Glomerular visceral epithelial cell (primary cell): Measurements from ENCODE around the gene RRM1.
A peak's percentile ranks its signal among the peaks of the same experiment; 100 is the strongest.
"Not testable (repeated sequence)": the region's sequence is repeated elsewhere in the genome, so short reads cannot be mapped to it uniquely, and the experiment has no call there.

Experiments used
- DNase-seq: peaks from one replicate; pipeline ENCODE4 v3.0.0-alpha.2; 2016; ENCODE audit errors: extremely low spot score

The RRM1 gene

DNA sequence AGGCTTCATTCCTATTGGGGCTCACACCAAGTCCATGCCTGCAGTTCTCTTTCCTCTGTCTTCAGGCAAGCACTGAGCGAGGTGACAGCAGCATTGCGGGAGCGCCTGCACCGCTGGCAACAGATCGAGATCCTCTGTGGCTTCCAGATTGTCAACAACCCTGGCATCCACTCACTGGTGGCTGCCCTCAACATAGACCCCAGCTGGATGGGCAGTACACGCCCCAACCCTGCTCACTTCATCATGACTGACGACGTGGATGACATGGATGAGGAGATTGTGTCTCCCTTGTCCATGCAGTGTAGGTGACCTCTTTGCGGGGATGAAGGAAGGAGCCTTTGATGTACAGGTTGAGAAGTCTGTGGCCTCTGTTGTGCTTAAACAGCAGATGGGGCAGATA, 11.4 kb upstream of the RRM1 start:
- no peak for DNase-seq

- DNase-seq, result no peak
These were observed 10.0 kb upstream of the RRM1 start for GRCh38 chr11:4084406-4085125.

DNA sequence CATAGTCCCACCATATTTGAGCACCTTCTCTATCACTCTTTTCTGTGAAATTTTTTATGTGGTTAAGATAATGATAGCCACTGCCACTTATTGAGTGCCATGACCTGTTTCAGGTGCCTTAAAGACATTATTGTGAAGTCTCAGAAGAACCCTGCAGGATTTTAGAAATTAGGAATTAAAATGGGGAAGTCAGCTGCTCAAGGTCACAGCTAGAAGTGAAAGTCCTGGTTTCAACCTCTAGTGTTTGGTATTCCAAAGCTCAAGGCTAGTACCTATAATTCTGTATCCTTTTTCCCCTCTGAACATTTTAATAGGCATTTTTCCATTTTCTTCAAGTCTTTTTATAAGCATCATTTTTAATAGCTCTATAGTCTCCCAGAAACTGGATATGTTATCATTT, 9.0 kb upstream of the RRM1 start:
- DNase-seq, result no peak

GRCh38 chr11:4086575-4087353, 7.8 kb upstream of the RRM1 start:
- no peak for DNase-seq

- DNase-seq, result no peak
These were observed 7.0 kb upstream of the RRM1 start for GRCh38 chr11:4087551-4087950.

DNA sequence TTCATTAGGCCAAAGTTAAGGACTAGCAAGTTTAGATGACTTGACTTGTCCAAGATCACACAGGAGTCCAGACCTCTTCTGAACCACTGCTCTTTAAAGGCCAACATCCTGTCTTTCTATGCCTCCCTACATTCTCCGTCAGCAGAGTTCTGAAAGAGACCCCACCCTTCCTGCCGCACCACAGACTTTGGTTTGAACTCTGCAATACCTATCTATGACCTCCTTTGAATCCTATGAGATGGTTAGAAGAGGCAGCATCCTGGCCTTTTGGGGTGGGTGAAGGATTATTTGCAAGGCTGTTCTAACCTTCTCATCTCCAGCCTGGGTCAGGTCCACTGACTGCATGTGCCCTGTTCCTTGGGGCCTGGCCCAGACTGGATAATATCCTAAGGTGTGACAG, 4.3 kb upstream of the RRM1 start:
- DNase-seq, result no peak

DNA sequence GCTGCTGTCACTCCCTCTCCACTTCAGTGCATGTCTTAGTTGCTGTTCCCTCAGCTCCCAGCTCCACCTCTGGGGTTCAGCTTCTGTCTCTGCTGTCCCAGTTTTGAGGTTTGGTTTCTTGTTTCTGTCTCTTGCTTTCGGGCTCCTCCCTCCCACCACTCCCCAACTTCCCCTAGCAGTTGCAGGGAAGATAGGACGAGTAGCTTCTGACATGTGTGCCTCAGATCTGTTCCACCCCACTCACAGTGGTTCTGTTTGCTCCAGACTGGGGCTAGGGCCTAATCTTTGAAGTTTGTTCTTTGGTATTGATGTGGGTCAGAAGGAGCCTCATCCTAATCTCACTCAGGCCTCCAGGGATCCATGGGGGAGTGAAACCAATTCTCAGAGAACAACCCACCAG, 2.6 kb upstream of the RRM1 start:
- DNase-seq, result no peak

- DNase-seq, result no peak
These were observed 866 bp upstream of the RRM1 start for GRCh38 chr11:4093519-4094347.

GRCh38 chr11:4095509-4096230, 1.1 kb downstream of the RRM1 start:
- peak; percentile 49 for DNase-seq

- no peak for DNase-seq
These were observed 3.5 kb downstream of the RRM1 start for GRCh38 chr11:4098026-4098621.

- DNase-seq, result no peak
These were observed 8.1 kb downstream of the RRM1 start for GRCh38 chr11:4102711-4103110.

- DNase-seq, result no peak
These were observed 8.7 kb downstream of the RRM1 start for GRCh38 chr11:4103269-4103668.

- no peak for DNase-seq
These were observed 11.3 kb downstream of the RRM1 start for GRCh38 chr11:4105916-4106315.

GRCh38 chr11:4111834-4112233, 17.2 kb downstream of the RRM1 start:
- DNase-seq, result no peak

DNA sequence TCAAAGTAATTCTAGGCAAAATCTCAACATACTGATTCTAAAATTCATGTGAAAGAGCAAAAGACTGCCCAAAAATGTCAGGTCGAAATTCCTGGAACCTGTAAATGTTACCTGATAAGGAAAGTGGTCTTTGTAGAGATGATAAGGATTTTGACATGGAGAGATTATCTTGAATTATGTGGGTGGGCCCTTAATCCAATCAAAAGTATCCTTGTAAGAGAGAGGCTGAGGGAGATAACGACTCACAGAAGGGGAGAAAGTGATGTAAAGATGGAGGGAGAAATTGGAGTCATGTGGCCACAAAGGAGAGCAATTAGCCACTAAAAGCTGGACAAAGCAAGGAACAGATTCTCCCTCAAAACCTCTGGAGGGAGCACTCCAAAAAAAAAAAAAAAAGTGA, 20.5 kb downstream of the RRM1 start:
- no peak for DNase-seq

GRCh38 chr11:4118107-4118506, 23.5 kb downstream of the RRM1 start:
- peak; percentile 7 for DNase-seq

- no peak for DNase-seq
These were observed 28.6 kb downstream of the RRM1 start for GRCh38 chr11:4123218-4123617.

DNA sequence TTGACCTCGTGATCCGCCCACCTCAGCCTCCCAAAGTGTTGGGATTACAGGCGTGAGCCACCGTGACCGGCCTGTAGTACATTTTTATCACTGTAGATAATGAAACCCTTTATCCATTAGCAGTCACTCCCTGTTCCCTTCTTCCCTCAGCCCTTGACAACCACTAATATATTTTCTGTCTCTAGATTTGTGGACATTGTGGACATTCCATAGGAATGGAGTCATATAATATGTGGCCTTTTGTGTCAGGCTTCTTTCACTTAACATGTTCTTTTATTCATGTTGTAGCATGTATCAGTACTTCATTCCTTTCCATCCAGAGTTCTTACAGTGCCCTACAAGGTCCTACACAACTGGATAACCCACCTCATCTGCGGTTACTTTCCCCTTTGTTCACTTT, 30.5 kb downstream of the RRM1 start:
- DNase-seq, result peak; percentile 9

DNA sequence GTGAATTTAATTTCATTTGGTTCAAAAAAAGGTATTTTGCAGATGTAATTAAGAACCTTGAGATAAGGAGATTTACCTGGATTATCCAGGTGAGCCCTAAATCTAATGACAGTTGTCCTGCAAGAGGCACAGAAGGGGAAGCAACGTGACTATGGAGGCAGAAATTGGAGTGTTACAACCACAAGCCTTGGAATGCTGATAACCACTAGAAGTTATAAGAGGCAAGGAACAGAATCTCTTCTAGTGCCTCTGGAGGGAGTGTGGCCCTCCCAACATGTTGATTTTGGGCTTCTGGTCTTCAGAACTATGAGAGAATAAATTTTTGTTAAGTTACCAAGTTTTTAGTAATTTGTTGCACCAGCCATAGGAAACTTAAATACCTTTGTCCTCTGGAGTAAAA, 32.8 kb downstream of the RRM1 start:
- DNase-seq, result no peak

GRCh38 chr11:4130219-4130618, 35.6 kb downstream of the RRM1 start:
- DNase-seq, result not testable (repeated sequence)

- peak; percentile 42 for DNase-seq
These were observed 40.2 kb downstream of the RRM1 start for GRCh38 chr11:4134806-4135205.
